A549 (cell line): ENCODE data around the gene HACE1.

Source experiments
- POLR2A ChIP-seq: IDR thresholded peaks from 2 replicates; pipeline ENCODE4 v1.6.1; 2012; ENCODE audit warnings: mild to moderate bottlenecking, low read length
- RAD21 ChIP-seq, 2 experiments: fragments of >200 bp in 1 of 2; sonication (Bioruptor Twin) in 1 of 2; formaldehyde crosslinking in 1 of 2; IDR thresholded peaks in 1 of 2; conservative IDR thresholded peaks in 1 of 2; 2 replicates in 1 of 2; 3 replicates in 1 of 2; pipeline ENCODE4 v1.6.1; 2012 to 2018; ENCODE audit warnings: inconsistent platforms in 1 of 2
- TF ChIP-seq, protein P1 (sequence below): fragments of >200 bp; sonication (Bioruptor Twin); formaldehyde crosslinking; IDR thresholded peaks from 3 replicates; pipeline ENCODE4 v1.5.1; 2016
- TF ChIP-seq, protein P2 (sequence below): fragments of 450-650 bp; IDR thresholded peaks from 2 replicates; pipeline ENCODE4 v1.6.1; 2014; ENCODE audit warnings: antibody characterized with exemption

DNA sequence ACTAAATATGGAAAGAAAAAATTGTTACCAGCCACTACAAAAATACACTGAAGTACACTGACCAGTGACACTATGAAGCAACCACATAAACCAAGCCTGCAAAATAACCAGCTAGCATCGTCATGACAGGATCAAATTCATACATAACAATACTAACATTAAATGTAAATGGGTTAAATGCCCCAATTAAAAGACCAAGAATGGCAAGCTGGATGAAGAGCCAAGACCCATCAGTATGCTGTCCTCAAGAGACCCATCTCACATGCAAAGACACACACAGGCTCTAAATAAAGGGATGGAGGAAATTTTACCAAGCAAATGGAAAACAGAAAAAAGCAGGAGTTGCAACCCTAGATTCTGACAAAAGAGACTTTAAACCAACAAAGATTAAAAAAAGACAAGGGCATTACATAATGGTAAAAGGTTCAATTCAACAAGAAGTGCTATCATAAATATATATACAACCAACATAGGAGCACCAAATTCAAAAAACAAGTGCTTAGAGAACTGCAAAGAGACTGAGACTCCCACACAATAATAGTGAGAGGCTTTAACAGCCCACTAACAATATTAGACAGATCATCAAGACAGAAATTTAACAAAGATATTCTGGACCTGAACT, 104.8 kb downstream of the HACE1 start:
- TF ChIP-seq, protein P1, sequence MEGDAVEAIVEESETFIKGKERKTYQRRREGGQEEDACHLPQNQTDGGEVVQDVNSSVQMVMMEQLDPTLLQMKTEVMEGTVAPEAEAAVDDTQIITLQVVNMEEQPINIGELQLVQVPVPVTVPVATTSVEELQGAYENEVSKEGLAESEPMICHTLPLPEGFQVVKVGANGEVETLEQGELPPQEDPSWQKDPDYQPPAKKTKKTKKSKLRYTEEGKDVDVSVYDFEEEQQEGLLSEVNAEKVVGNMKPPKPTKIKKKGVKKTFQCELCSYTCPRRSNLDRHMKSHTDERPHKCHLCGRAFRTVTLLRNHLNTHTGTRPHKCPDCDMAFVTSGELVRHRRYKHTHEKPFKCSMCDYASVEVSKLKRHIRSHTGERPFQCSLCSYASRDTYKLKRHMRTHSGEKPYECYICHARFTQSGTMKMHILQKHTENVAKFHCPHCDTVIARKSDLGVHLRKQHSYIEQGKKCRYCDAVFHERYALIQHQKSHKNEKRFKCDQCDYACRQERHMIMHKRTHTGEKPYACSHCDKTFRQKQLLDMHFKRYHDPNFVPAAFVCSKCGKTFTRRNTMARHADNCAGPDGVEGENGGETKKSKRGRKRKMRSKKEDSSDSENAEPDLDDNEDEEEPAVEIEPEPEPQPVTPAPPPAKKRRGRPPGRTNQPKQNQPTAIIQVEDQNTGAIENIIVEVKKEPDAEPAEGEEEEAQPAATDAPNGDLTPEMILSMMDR = no peak
- TF ChIP-seq, protein P2, sequence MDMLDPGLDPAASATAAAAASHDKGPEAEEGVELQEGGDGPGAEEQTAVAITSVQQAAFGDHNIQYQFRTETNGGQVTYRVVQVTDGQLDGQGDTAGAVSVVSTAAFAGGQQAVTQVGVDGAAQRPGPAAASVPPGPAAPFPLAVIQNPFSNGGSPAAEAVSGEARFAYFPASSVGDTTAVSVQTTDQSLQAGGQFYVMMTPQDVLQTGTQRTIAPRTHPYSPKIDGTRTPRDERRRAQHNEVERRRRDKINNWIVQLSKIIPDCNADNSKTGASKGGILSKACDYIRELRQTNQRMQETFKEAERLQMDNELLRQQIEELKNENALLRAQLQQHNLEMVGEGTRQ = no peak
- TF ChIP-seq RAD21 (conservative IDR thresholded peaks at IDR 0.05 in 1 of 2, IDR thresholded peaks at IDR 0.05 in 1 of 2) (no peak), POLR2A (no peak)
